ENCODE measurements around the gene BACE2. TPM values are rescaled to one million over a fixed set of nuclear protein-coding genes. Genes with fewer than 3 reads are reported as not detected.
"Not testable (repeated sequence)": the region's sequence is repeated elsewhere in the genome, so short reads cannot be mapped to it uniquely, and the experiment has no call there.

The BACE2 gene
- total RNA-seq, 1 donor from 2014 or later, result 49.5 TPM

DNA sequence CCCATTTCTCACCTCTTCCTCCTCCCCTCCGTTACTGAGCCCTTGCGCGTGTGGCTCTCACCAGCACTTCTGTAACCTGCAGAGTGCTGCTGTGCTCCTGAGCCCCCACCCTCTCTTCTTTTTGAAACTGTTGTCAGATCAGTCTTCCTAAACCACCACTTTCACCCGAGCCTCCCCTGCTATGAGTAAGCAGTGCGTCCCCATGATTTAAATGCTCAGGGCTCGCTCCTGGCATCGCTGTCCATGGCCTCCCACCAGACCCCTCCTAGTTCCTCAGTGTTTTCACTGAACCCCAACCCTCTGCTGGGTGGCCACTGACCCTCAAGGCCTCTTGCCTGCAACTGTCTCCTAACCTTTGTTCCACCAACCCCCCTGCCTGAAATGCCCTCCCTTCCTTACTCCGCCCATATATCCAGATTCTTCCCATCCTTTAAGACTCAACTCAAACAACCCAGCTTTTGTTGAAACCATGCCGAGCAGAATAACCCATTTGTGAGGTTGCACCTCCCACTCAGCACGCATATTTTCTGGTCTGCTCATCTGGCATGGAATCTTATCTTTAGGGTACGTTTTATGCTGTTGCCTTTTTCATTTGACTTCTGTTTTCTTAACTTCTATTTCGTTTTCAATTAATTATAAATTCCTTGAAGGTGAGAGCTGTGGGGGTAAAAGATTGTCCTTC lies 84.1 kb downstream of the BACE2 start:
- Mint-ChIP-seq H3K27ac (ENCODE audit: unreplicated experiment) (no peak overlapping the region), H3K4me3 (ENCODE audit: unreplicated experiment) (no peak overlapping the region), H3K9me3 (ENCODE audit: unreplicated experiment) (peaks cover 13% of the 10 kb centered on the region), H3K36me3 (ENCODE audit: unreplicated experiment) (peaks cover 71% of the 10 kb centered on the region), H3K4me1 (ENCODE audit: unreplicated experiment) (peaks cover 10% of the 10 kb centered on the region), H3K27me3 (ENCODE audit: unreplicated experiment) (no peaks in the 10 kb centered on the region)
- TF ChIP-seq CTCF (IDR thresholded peaks at IDR 0.05), result no peak
- peak; percentile 44 for DNase-seq (ENCODE audit: extremely low spot score, unreplicated experiment)

GRCh38 chr21:41254090-41254700 lies 86.2 kb downstream of the BACE2 start:
- TF ChIP-seq CTCF (IDR thresholded peaks at IDR 0.05), result no peak

GRCh38 chr21:41255190-41255589 lies 87.2 kb downstream of the BACE2 start:
- TF ChIP-seq CTCF (IDR thresholded peaks at IDR 0.05), result no peak
- H3K27me3 Mint-ChIP-seq (ENCODE audit: unreplicated experiment), result no peaks in the 10 kb centered on the region
- no peak overlapping the region for H3K27ac Mint-ChIP-seq (ENCODE audit: unreplicated experiment)
- H3K4me1 Mint-ChIP-seq (ENCODE audit: unreplicated experiment), result peaks cover 10% of the 10 kb centered on the region
- peaks cover 13% of the 10 kb centered on the region for H3K9me3 Mint-ChIP-seq (ENCODE audit: unreplicated experiment)
- DNase-seq (ENCODE audit: extremely low spot score, unreplicated experiment), result peak; percentile 71
- no peak overlapping the region for H3K4me3 Mint-ChIP-seq (ENCODE audit: unreplicated experiment)
- H3K36me3 Mint-ChIP-seq (ENCODE audit: unreplicated experiment), result peaks cover 62% of the 10 kb centered on the region

More at GRCh38 chr21:41254090-41254700, 86.2 kb downstream of the BACE2 start:
- no peak overlapping the region for H3K4me3 Mint-ChIP-seq (ENCODE audit: unreplicated experiment)
- peak; percentile 44 for DNase-seq (ENCODE audit: extremely low spot score, unreplicated experiment)
- peaks cover 10% of the 10 kb centered on the region for H3K4me1 Mint-ChIP-seq (ENCODE audit: unreplicated experiment)
- no peak overlapping the region for H3K27ac Mint-ChIP-seq (ENCODE audit: unreplicated experiment)
- H3K36me3 Mint-ChIP-seq (ENCODE audit: unreplicated experiment), result peaks cover 68% of the 10 kb centered on the region
- H3K9me3 Mint-ChIP-seq (ENCODE audit: unreplicated experiment), result peaks cover 13% of the 10 kb centered on the region
- H3K27me3 Mint-ChIP-seq (ENCODE audit: unreplicated experiment), result no peaks in the 10 kb centered on the region

DNA sequence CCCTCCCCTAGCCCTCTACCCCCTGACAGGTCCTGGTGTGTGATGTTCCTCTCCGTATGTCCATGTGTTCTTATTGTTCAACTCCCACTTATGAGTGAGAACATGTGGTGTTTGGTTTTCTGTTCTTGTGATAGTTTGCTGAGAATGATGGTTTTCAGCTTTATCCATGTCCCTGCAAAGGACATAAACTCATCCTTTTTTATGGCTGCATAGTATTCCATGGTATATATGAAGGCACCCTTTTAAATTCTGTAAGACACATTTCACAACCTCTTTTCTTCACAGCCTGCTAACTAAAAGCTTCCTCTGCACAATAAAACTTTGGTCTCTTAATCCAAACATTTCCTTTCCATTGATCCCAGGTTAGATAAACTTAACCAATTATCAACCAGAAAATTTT lies 88.3 kb downstream of the BACE2 start:
- DNase-seq (ENCODE audit: extremely low spot score, unreplicated experiment); H3K4me3 Mint-ChIP-seq (ENCODE audit: unreplicated experiment); H3K27ac Mint-ChIP-seq (ENCODE audit: unreplicated experiment); H3K27me3 Mint-ChIP-seq (ENCODE audit: unreplicated experiment); H3K4me1 Mint-ChIP-seq (ENCODE audit: unreplicated experiment): not testable (repeated sequence)
- Mint-ChIP-seq H3K9me3 (ENCODE audit: unreplicated experiment) (peaks cover 13% of the 10 kb centered on the region), H3K36me3 (ENCODE audit: unreplicated experiment) (peaks cover 57% of the 10 kb centered on the region)

- H3K36me3 Mint-ChIP-seq (ENCODE audit: unreplicated experiment), result peaks cover 52% of the 10 kb centered on the region
- H3K27ac Mint-ChIP-seq (ENCODE audit: unreplicated experiment), result no peak overlapping the region
- H3K4me1 Mint-ChIP-seq (ENCODE audit: unreplicated experiment), result peaks cover 5% of the 10 kb centered on the region
- H3K9me3 Mint-ChIP-seq (ENCODE audit: unreplicated experiment), result peaks cover 13% of the 10 kb centered on the region
- no peaks in the 10 kb centered on the region for H3K27me3 Mint-ChIP-seq (ENCODE audit: unreplicated experiment)
- no peak for TF ChIP-seq CTCF (IDR thresholded peaks at IDR 0.05)
- no peak overlapping the region for H3K4me3 Mint-ChIP-seq (ENCODE audit: unreplicated experiment)
- DNase-seq (ENCODE audit: extremely low spot score, unreplicated experiment), result peak; percentile 57
Observed at GRCh38 chr21:41256771-41257702, 89.1 kb downstream of the BACE2 start.

Data from osteocyte (in vitro differentiated cells).